Activated CD4-positive, alpha-beta T cell treated with anti-CD3 and anti-CD28 coated beads, Interleukin-2, amount 50 U/mL, for 1 hour (primary cell): ENCODE results near the gene RNF121.
"Not testable (repeated sequence)": the region's sequence is repeated elsewhere in the genome, so short reads cannot be mapped to it uniquely, and the experiment has no call there.

Experiments used
- DNase-seq: peaks from one replicate; pipeline ENCODE4 v3.0.0-alpha.2; 2020

Gene RNF121

DNA sequence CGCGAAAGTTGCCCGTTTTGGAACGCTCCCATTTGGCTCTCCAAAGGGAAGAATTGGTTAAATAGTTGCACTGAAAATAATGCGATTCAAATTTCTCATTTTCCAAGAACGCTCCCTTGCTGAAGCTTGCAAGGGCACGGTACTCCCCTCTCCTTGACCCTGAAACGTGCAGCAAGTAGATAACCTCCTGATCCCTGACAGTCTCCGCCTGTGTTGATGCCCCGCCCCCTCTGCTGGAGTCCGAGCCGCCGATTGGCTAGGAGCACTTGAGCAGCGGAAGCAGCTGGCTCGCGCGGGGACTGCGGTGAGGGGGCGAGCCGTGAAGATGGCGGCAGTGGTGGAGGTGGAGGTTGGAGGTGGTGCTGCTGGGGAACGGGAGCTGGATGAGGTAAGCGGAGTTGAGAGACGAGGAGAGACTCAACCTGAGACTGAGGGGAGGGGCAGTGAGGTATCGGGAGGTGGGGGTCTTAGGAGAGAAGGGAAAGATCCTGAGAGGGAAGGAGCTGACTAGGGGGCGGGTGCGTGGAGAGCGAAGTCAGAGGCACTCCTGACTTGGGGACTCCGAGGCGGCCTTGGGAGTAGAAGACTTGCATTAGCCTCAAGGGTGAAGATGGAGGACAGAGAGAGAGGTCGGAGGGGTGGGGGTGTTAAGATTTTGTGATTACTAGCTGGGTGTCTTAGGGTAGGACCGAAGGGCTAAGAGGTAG lies at the start of gene RNF121:
Gene RNF121, plus strand, starts transcription at position 310 of the 707 bp plus-strand sequence. Its CDS starts 16 bp downstream, at position 326.
- DNase-seq, result peak; percentile 98

DNA sequence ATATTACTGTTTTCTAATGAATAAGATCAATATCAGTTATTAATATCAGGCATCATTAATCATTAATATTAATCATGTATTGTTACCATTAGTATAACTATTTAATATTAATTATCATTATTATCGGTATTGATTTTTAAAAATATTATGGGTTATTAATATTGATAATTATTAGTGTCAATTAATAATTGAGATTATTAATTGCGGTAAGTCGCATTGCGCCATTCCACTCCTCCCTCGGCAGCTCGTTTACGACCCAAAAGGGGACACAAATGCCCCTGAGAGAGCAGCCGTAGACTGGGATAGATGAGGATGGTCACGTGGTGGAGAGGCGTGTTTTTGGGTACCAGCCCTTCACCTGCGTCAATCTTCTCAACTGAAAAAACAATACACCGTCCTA lies 43.0 kb upstream of the RNF121 start:
- DNase-seq, result not testable (repeated sequence)

DNA sequence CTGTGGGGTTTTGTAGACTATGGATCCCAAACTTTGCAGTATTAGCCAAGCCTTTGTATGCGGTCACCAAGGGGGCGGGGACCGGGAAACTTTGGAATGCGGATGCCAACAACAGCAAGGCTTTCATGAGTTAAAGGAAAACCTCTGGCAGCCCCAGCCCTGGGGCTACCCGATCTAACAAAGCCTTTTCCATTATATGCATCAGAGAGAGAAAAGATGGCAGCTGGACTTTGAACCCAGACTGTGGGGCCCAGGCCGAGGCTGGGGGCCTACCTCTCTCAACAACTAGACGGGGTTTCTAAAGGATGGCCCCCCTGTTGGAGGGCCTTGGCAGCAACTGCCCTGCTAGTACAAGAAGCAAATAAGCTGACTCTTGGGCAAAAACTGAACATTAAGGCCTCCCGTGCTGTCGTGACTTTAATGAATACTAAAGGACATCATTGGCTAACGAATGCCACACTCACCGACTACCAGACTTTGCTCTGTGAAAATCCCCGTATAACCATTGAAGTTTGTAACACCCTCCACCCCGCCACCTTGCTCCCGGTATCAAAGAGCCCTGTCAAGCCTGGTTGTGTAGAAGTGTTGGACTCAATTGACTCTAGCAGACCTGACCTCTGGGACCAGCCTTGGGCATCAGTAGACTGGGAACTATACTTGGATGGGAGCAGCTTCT lies 40.4 kb upstream of the RNF121 start:
- DNase-seq, result not testable (repeated sequence)

DNA sequence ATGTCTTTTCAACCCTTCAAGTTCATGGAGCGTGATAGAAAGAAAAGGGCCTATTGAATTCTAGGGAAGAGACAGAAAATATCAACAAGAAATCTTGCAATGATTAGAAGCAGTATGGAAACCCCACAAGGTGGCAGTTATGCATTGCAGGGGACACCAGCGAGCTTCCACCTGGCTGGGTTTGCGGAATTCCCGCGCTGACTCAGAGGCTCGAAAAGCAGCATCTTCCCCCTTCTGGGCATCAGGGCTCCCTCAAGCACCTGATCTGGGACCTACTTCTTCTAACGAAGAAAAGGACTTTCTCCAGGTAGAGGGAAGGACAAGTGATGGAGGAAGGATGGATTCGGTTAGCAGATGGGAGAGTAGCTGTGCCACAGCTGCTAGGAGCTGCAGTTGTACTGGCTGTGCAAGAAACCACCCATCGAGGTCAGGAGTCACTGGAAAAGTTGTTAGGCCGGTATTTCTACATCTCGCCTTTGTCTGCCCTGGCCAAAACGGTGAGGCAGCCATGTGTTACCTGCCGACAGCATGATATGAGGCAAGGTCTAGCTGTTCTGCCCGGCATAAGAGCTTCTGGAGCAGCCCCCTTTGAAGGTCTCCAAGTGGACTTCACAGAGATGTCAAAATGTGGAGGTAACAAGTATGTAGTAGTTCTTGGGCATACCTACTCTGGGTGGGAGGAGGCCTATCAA lies 39.5 kb upstream of the RNF121 start:
- not testable (repeated sequence) for DNase-seq

DNA sequence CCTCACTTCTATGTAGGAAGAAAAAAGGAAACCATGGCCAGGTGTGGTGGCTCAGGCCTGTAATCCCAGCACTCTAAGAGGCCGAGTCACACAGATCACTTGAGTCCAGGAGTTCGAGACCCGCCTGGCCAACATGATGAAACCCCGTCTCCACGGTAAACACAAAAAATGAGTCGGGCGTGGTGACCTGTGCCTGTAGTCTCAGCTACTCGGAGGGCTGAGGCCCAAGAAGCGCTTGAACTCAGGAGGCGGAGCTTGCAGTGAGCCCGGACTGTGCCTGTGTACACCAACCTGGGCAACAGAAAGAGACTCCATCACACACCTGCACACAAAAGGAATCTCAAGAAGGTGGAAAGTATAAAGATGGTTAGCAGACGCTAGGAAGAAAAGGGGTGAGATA lies 32.9 kb upstream of the RNF121 start:
- no peak for DNase-seq

DNA sequence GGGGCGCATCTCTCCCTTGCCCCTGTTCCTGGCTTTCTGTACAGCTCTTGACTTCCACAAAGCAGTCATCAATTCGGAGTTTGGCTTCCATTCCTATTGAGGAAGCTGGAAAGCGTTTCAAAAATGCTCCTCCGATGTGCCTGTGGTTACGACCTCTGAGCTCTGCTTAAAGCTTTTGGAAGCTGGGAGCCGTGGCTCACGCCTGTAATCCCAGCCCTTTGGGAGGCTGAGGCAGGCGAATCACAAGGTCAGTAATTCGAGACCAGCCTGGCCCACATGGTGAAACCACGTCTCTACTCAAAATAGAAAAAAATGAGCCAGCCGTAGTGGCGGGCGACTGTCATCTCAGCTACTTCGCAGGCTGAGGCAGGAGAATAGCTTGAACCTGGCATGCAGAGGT lies 27.7 kb upstream of the RNF121 start:
- DNase-seq, result not testable (repeated sequence)

DNA sequence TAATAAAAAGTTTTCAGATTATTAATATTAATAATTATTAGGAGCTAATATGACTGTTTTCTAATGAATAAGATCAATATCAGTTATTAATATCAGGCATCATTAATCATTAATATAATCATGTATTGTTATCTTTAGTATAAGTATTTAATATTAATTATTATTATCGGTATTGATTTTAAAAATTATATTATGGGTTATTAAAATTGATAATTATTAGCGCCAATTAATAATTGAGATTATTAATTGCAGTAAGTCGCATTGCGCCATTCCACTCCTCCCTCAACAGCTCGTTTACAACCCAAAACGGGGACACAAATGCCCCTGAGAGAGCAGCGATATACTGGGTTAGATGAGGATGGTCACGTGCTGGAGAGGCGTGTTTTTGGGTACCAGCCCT lies 20.6 kb upstream of the RNF121 start:
- DNase-seq, result no peak

DNA sequence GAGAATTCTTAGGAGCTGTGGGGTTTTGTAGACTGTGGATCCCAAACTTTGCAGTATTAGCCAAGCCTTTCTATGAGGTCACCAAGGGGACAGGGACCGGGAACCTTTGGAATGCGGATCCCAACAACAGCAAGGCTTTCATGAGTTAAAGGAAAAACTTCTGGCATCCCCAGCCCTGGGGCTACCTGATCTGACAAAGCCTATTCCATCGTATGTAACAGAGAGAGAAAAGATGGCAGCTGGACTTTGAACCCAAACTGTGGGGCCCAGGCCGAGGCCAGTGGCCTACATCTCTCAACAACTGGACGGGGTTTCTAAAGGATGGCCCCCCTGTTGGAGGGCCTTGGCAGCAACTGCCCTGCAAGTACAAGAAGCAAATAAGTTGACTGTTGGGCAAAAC lies 18.1 kb upstream of the RNF121 start:
- not testable (repeated sequence) for DNase-seq

DNA sequence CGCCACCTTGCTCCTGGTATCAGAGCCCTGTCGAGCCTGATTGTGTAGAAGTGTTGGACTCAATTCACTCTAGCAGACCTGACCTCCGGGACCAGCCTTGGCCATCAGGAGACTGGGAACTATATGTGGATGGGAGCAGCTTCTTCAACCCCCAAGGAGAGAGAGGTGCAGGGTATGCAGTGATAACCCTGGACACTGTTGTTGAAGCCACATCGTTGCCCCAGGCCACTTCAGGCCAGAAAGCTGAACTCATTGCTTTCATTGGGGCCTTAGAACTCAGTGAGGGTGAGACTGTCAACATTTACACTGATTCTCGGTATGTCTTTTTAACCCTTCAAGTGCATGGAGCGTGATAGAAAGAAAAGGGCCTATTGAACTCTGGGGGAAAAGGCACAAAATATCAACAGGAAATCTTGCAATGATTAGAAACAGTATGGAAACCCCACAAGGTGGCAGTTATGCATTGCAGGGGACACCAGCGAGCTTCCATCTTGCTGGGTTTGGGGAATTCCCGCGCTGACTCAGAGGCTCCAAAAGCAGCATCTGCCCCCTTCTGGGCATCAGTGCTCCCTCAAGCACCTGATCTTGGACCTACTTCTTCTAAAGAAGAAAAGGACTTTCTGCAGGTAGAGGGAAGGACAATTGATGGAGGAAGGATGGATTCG lies 17.4 kb upstream of the RNF121 start:
- DNase-seq, result peak; percentile 5

DNA sequence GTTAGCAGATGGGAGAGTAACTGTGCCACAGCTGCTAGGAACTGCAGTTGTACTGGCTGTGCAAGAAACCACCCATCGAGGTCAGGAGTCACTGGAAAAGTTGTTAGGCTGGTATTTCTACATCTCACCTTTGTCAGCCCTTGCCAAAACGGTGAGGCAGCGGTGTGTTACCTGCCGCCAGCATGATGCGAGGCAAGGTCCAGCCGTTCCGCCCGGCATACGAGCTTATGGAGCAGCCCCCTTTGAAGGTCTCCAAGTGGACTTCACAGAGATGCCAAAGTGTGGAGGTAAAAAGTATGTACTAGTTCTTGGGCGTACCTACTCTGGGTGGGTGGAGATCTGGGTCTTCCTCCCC lies 16.9 kb upstream of the RNF121 start:
- not testable (repeated sequence) for DNase-seq

DNA sequence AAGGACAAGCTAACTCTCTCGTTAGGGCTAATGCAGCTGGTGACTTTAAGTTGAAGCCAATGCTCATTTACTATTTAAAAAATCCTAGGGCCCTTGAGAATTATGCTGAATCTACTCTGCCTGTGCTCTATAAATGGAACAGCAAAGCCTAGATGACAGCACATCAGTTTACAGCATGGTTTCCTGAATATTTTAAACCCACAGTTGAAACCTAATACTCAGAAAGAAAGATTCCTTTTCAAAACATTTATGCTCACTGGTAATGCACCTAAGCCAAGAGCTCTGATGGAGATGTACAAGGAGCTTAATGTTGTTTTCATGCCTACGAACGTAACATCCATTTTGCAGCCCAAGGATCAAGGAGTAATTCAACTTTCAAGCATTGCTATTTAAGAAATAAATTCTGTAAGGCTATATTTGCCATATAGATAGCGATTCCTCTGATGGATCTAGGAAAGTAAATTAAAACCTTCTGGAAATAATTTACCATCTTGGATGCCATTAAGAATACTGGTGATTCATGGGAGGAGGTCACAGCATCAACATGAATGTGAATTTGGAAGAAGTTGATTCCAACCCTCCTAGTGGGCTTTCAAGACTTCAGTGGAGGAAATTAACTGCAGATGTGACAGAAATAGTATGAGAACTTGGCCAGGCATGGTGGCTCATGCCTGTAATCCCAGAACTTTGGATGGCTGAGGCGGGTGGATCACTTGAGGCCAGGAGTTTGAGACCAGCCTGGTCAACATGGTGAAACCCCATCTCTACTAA lies 14.9 kb upstream of the RNF121 start:
- no peak for DNase-seq

DNA sequence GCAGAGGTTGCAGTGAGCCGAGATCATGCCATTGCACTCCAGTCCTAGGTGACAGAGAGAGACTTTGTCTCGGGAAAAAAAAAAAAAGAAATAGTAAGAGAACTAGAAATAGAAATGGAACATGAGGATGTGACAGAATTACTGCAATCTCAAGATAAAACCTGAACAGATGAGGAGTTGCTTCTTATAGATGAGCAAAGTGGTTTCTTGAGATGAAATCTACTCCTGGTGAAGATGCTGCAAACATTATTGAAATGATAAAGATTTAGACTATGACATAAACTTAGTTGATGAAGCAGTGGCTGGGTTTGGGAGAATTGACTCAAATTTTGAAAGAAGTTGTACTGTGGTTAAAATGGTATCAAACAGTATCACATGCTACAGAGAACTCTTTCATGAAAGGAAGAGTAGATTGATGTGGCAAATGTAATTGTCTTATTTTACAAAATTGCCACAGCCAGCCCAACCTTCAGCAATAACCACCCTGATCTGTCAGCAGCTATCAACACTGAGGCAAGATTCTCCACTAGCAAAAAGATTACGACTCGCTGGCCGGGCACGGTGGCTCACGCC lies 14.1 kb upstream of the RNF121 start:
- DNase-seq, result no peak

DNA sequence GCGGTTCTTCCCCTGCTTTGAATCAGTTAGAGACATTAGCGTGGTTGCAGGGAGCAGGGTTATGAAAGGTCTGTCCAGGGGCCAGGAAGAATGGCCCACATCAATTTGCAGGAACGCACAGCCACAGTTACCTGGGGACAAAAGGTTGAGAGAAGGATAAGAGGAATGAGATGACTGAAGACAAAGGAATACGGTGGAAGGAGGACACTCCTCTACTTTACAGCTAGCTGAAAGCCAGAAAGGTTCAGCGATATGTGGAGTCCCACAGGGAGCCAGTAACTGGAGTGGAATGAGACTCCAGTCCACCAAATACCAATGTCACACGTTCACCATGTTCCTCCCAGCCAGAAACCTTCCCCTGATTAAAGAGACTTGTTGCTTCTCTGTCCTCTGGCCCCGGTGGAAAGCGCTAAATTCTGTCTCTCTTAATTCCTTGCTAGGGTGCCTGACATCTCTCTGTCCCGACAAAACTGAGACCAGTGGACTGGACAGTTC lies 11.2 kb upstream of the RNF121 start:
- DNase-seq, result no peak

DNA sequence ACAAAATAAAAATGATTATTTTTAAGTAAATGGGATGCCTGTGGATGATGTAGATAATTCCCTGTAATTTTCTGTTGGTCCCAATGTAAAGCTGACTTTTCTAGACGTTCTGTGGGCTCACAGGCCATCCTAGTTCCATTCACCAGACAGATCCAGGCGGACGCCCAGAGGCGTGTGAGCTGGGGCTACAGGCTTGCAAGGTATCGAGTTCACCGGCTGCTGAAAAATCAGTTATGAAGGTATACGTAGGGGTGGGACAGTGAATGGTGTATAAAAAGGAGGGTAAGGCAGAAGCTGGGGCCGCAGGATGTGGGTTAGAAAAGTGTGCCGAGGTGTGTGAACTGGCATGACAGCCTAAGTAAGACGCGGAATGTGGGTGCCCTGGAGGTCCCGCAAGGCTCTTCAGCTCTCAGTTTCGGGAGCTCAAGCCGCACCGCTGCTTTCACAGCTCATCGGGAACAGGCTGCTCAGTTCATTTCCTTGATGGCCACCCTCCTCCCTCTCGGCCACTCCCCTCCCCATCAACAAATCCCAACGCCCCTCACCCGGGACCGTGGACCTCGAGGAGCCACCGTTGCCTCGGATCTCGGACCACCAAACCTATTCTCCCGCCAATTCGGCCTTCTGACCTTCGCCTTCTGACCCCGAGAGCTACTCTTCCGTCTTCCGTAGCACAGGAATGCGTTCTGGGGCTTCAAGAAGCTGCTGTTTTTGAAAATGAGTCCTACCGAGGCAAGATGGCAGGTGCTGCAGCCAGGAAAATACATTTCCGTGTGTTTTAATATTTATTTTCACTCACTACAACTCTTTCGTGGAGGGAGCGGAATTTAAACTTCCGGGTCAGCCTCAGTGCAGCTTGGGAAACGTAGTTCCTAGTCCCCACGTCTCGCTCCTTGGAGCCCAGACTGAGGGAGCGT lies 768 bp upstream of the RNF121 start, which contains the start of gene XNDC1N:
Gene XNDC1N, minus strand, starts transcription at position 775 of the 917 bp plus-strand sequence. CDS start 5,241 bp downstream, outside the sequence.
- DNase-seq, result peak; percentile 40

DNA sequence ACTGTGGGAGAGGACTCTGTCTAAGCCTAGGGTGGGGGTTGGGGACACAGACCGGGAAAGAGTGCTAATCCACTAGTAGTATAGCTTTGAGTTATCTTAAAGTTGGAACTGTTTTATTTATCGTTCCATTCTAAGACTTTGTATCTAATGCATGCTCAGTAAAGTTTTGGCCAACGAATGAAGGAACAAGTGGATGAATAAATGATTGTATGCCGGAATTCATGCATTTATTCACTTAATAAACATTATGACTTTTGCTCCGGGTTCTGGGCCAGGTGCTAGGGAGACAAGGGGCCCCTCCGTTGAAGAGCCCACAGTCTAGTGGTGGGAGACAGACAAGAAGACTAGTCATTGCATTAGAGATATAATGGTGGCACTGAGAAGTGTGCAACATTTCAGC lies 645 bp downstream of the RNF121 start:
- DNase-seq, result no peak

DNA sequence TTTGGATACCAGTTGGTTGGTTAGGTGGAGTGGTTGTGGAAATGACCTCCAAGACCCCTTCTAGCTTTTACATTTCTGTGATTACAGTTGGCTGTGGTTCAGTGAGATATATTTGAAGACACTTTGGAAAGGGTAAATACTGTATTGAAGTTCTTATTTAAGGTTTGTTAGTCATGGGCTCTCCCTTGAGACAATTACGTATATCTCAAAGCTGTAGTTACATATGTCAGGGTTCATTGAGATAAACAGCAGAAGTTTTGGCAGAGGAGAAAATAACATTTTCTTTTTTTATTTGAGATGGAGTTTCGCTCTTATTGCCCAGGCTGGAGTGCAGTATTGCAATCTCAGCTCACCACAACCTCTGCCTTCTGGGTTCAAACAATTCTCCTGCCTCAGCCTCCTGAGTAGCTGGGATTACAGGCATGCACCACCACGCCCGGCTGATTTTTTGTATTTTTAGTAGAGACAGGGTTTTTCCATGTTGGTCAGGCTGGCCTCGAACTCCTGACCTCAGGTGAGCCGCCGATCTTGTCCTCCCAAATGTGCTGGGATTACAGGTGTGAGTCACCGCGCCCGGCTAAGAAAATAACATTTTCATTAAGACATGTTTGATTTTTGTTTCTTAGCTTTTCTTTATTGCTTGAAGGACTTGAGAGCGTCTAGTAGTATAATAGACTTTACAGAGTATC lies 1.9 kb downstream of the RNF121 start:
- no peak for DNase-seq

DNA sequence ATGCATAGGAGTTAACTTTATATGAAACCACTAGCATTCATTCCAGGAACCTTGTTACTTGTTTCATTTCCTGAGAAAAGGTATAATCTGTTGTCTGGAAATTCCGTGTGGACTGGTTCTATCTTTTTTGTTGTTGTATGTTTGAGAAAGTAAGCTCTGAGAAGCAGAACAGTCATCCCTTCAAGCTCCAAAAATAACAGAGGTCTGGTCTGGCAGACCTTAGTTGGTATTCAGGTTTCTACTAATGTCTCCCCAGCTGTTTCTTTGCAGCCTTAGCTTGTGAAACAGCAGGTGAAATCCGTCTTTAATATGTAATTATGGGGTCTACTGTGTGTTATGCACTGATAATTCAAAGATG lies 2.4 kb downstream of the RNF121 start:
- no peak for DNase-seq

DNA sequence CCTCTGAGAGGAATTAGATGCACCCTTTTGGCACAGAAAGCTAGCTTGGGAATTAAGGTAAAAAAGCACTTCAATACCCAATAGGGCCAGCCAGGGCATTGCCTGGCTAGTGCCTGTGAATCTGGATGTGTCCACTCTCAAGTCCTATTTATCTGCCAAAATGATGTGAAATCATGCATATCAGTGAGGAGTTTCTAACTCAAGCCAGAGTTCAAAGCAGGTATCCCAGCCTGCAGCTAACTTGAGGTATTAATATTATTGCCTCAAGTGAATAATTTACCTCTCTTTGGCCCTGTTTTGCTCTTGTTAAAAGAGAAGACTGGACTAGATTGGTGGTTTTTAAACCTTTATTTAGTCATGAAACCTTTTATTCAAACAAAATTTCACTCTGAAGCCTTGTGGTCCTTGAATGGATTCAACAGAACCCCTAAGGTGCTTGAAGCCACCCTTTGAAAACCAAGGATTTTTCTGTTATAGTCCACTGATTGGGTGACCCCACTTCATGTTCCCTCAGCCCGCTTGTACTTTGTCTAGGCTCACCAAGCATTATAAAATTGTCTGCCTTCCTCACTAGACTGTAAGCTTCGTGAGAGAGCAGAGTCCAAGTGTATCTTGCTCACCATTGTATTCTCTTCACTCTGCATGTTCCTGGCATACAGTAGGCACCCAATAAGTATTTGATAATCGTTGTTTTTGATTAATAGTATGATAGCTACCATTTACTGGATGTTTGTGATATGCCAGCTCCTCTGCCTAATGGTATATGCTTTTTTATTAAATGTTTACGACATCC lies 4.5 kb downstream of the RNF121 start:
- DNase-seq, result no peak

DNA sequence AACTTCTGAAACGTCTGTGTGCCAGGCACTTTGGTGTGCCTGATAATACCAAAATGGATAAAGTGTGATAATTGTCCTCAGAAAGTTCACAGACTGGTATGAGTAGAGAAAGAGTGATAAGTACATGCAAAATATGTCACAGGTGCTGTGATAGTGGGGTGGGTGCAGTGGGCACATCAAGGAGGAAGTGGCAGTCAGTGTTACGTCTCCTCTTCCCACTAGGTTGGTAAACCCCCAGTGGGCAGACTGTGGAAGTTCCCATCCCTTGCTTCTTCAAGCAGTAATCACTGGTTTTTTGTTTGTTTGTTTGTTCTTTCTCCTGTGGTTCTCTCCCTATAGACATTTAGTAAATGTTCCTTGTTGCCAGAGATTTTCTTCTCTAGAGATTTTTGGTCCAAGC lies 5.4 kb downstream of the RNF121 start:
- DNase-seq, result no peak
